D721Med (cell line): Measurements from ENCODE around the gene UBASH3B.
"Not testable (repeated sequence)": the region's sequence is repeated elsewhere in the genome, so short reads cannot be mapped to it uniquely, and the experiment has no call there.

ENCODE experiments used
- DNase-seq: peaks from one replicate; pipeline ENCODE4 v3.0.0; 2011; ENCODE audit warnings: low spot score; ENCODE audit not compliant: insufficient read length
- FAIRE-seq: peaks from 2 replicates; lab custom pipeline; 2011; peaks lifted over from hg19 to GRCh38; lab: Jason Lieb, UNC
- TF ChIP-seq, protein P1 (sequence below): IDR thresholded peaks from 2 replicates; pipeline ENCODE4 v1.5.1; 2012; ENCODE audit warnings: mild to moderate bottlenecking, control low read depth; ENCODE audit not compliant: insufficient read depth; ENCODE audit errors: missing control alignments

The UBASH3B gene

DNA sequence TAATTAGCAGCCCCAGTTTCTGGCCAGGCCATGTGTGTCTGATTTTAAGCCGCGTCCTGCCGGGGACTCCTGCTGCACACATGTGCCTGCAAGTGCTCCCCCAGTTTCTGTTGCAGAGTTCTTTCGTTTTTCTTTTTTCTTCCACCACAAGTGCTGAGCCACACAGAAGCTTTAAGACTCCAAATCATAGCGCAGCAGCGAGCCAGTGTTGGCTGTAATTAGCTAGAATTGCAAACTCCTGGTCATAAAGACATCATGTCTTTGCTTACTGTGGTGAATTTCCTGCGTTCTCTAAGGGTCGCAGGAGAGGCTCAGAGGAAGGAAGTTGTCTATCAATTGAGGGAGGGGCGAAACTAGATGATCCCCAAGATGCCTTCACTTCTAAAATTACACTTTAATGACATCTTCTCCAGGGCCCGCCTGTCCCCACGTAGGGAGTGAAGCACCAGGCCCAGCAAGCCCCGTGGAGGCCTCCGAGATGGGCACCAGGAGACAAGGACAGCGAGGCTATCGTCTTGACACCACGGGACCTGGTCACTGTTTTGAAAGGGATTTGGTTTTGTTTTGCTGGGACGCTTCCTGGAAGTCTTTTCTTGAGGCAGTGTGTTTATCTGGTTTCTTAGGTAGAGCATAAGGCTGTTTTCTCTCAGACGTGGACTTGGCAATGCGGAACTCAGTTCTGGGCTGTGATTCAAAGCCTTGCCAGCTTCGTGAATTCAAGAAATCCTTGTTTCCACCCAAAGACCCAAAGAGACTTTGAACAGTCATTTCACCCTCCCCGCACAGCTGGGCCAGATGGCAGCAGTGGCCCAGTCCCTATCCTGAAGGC lies 71.8 kb downstream of the UBASH3B start:
- FAIRE-seq: no peak
- no peak for DNase-seq
- TF ChIP-seq, protein P1, sequence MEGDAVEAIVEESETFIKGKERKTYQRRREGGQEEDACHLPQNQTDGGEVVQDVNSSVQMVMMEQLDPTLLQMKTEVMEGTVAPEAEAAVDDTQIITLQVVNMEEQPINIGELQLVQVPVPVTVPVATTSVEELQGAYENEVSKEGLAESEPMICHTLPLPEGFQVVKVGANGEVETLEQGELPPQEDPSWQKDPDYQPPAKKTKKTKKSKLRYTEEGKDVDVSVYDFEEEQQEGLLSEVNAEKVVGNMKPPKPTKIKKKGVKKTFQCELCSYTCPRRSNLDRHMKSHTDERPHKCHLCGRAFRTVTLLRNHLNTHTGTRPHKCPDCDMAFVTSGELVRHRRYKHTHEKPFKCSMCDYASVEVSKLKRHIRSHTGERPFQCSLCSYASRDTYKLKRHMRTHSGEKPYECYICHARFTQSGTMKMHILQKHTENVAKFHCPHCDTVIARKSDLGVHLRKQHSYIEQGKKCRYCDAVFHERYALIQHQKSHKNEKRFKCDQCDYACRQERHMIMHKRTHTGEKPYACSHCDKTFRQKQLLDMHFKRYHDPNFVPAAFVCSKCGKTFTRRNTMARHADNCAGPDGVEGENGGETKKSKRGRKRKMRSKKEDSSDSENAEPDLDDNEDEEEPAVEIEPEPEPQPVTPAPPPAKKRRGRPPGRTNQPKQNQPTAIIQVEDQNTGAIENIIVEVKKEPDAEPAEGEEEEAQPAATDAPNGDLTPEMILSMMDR: no peak

DNA sequence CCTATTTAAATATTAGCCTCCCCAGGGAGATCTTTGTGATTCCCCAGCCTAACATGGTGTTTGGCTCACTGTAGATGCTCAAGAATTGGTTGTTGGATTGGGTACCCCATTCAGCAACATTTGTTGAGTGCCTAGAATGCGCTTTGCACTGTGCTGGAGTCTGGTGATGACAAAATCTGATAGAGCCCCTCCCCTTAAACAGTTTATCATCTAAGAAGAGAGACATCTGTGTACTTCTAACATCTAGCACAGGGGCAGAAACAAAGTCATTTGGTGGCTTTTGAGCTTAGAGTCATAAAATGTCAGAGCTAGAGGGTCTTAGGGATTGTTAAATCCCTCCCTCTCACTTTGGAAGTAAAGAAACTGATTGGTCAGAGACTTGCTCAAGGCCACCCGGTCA lies 73.0 kb downstream of the UBASH3B start:
- FAIRE-seq (no peak), DNase-seq (no peak)
- TF ChIP-seq, protein P1: no peak

DNA sequence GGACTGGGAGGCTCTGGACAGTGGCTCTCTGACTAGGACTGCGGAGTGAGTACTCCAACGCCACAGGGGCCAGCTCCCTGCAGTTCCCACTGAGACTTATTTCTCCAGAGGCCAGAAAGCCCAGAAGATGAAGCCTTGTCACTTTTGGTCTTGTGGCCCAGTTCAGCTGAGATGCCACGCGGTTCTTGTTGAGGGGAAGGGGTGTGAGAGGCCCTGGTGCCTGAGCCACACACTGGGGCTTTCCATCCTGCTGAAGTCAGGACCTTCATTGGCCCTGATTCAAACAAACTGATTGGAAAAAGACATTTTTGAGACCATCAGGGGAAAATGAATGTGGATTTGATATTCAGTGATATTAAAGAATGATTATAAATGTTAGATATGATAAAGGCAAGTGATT lies 73.6 kb downstream of the UBASH3B start:
- DNase-seq (no peak), FAIRE-seq (no peak)
- TF ChIP-seq, protein P1: no peak

DNA sequence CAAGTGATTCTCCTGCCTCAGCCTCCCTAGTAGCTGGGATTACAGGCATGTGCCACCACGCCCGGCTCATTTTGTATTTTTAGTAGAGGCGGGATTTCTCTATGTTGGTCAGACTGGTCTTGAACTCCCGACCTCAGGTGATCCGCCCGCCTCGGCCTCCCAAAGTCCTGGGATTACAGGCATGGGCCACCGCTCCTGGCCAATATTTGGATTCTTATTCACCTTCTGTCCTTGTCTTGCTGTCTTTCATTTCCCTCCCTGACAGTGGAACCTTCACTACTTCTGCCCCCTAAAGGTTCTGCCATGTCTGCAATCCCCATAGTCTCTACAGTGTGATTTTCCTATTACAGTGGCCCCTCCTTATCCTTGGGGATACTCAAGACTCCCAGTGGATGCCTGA lies 75.2 kb downstream of the UBASH3B start:
- not testable (repeated sequence) for FAIRE-seq, DNase-seq

DNA sequence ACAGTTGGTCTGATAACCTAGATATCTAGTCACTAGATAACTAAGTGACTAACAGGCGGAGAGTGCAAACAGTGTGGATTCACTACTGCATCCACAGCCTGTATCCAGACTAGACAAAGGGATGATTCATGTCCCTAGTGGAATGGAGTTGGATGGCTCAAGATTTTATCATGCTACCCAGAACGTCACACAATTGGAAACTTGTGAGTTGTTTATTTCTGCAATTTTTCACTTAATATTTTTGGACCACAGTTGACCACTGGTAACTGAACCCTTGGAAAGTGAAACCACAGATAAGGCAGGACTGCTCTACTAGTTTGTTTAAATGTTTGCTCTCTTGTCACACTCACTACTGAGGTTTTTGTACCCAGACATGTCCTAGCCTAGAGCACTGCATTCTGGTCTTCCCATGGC lies 76.0 kb downstream of the UBASH3B start:
- FAIRE-seq (no peak), DNase-seq (no peak)
- TF ChIP-seq, protein P1: no peak

DNA sequence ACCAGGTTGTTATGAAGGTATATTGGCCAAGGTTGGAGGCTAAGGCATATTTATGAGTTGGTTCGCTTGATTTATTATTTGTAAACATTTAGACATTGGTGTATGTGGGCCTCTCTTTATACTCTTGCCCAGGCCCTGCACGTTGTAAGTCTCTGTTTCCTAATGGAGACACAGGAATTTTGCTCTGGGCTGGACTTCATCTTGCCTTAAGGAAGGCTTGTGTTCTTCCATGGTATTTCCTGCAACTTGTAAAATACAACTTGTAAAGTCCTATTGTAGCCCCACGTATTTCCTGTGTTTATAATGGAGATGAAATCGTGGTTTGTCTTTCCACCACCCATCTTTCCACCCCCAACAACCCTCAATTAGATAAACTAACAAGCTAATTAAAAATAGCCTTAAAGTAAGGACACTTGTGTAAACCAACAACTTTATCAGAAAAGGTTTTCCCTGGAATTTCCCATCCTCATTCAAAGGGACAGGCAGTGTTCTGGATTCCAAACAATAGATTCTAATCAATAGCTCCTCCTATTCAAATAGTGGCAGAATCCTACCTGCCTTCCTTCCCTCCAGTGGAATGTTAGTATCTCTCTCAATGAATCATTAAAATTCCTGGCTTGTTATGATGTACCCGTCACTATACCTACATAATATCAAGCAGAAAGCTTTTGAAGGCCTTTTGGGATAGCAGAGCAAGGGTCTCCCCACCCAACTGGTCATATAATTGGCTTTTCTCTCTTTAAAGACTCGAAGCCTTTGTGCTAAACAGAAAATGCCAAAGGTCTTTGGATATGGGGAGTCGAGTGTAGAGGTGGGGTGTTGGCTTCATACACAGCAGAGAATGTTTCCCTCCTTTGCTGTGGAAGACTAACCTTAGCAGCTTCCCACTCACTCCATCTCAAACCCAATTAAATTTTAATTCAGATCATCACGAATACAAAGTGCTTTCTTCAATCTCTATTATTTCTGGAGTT lies 77.1 kb downstream of the UBASH3B start:
- TF ChIP-seq, protein P1: no peak
- no peak for DNase-seq
- FAIRE-seq: no peak

DNA sequence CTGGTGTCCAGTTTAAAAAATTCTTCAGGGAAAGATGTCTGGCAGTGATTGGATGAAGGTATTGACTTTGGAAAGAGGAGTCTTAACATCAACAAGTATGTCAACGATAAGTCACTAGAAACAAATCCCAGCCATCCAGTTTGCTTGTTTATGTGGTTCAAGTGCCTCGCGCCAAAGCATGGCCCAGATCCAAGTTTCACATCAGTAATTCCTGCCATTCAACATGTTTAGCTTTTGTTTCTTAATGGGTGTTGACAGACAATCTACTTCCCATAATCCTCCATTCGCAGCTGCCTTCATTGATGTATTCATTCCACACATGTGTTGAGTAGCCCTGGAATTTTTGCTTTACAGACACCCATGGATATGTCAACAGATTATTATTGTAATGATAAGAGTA lies 77.8 kb downstream of the UBASH3B start:
- DNase-seq (no peak), FAIRE-seq (no peak)
- TF ChIP-seq, protein P1: no peak
